Measurements from ENCODE around the gene MRPL4.
"Not testable (repeated sequence)": the region's sequence is repeated elsewhere in the genome, so short reads cannot be mapped to it uniquely, and the experiment has no call there.

Gene MRPL4

GRCh38 chr19:10230861-10231611, 21.0 kb upstream of the MRPL4 start, which contains the start of gene S1PR2:
TSS of gene S1PR2 (minus strand) at chr19:10231331. CDS start at chr19:10224905, 6,426 bp downstream.
- DNase-seq = peak; percentile 81

DNA sequence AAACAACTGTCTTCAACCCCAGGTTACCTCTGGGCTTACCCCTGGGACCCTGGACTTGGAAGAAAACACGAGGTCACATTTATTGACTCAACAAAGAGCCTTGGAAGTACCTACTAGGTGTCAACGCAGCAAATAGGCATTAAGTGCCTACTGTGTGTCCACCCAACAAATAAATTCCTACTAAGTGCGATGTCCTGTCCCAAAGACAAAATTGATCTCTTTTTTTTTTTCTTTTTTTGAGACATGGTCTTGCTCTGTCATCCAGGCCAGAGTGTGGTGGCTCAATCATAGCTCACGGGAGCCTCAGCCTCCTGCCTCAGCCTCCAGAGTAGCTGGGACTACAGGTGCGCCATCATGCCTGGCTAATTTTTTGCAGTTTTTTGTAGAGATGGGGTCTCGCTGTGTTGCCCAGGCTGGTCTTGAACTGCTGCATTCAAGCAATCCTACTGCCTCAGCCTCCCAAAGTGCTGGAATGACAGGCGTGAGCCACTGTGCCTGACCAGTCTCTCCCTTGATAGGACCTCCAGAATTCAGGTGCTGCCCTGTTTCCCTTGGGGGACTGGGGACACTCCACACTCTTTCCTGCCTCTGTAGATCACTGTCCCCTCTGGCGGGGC, 20.3 kb upstream of the MRPL4 start:
- DNase-seq = no peak

DNA sequence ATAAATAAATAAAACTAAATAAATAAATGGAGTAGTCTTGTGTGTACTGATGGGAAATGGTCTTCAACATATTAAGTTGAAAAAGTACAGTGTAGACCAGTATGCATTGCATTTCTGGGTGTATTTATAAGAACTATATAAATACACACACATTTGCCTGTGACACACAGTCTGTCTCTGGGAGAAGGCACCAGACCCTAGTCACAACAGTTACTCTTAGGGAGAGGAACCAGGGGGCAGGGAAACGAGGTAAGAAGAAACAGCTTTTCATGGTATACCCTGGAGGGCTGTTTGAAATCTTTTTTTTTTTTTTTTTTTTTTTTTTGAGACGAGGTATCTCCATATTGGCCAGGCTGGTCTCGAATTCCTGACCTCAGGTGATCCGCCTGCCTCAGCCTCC, 18.1 kb upstream of the MRPL4 start:
- DNase-seq = no peak

- no peak for DNase-seq
These were observed 17.0 kb upstream of the MRPL4 start for GRCh38 chr19:10235003-10235402.

DNA sequence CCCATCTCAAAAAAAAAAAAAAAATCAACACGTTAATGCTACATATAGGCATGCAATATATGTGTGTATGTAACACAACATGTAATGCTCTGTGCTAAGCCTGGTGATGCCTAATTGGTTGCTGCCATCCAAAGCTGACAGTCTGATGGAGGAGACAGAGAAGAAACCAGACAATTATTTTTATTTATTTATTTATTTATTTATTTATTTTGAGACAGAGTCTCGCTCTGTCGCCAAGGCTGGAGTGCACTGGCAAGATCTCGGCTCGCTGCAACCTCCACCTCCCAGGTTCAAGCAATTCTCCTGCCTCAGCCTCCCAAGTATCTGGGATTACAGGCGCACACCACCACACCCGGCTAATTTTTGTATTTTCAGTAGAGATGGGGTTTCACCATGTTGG, 16.6 kb upstream of the MRPL4 start:
- DNase-seq = not testable (repeated sequence)

GRCh38 chr19:10237702-10238101, 14.3 kb upstream of the MRPL4 start:
- peak; percentile 31 for DNase-seq

DNA sequence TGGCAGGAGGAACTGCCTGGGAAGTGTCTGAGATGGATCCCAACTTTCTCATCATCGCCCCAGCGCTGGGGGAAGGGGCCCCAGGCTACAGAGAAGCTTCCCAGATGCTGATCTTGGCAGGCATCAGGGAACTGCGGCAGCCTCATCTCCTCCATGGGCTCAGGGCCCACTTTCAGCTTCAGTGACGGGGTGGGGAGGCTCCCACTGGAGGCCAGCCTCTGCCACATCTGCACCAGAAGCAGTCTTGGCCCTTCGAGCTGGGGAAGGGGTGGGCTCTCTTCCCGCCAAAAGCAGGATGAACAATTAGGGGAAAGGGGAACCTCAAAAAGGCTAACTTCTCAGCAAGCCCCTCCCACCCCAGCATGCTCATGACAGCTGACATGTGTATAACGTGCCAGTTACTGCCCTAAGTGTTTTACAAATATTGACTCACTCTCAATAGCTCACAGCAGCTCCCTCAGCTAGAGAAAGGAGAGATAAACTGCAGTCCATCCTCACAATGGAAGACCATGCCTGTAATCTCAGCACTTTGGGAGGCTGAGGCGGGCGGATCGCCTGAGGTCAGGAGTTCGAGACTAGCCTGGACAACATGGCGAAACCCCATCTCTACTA, 13.7 kb upstream of the MRPL4 start:
- peak; percentile 90 for DNase-seq

DNA sequence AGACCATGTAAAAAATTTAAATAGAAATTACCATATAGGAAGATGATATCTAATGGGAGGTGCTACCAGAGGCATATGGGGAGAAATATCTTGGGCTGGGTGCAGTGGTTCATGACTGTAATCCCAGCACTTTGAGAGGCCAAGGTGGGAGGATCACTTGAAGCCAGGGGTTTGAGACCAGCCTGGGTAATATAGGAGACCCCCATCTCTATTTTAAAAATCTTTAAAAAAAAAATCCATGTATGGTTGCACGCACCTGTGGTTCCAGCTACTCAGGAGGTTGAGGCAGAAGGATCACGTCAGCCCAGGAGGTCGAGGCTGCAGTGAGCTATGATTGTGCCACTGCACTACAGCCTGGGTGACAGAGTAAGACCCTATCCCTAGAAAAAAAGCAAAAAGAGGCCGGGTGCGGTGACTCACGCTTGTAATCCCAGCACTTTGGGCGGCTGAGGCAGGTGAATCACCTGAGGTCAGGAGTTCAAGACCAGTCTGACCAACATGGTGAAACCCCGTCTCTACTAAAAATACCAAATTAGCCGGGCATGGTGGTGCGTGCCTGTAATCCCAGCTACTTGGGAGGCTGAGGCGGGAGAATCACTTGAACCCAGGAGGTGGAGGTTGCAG, 10.1 kb upstream of the MRPL4 start:
- not testable (repeated sequence) for DNase-seq

GRCh38 chr19:10243606-10244005, 8.4 kb upstream of the MRPL4 start:
- DNase-seq = no peak

DNA sequence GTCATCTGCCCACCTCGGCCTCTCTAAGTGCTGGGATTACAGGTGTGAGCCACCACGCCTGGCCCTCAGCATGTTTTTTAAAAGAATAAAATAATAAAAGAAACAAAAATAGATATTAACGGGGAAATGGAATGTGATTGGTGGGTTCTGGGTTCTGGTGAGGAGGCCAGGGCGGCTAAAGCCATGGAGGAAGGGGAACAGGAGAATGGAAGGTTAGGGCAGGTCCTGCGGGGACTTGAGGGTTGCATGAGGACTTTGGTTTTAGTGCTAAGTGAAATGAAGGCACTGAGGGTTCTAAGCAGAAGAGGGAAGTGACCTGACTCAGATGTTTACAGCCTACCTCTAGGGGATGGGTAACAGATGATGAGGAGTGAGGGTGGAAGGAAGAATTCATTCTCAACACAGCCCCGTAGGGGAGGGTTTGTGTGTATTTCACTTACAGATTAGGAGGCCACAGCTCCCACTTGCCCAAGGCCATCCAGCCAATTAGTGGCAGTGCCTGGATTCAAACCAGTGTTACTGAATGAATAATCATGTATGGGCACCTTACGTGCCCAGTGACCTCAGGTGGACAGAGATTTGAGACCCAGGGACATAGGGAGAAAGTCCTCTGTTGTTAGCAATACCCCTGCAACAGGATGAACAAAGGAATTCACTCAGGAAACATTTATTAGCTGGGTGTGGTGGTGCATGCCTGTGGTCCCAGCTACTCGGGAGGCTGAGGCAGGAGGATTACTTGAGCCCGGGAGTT, 6.7 kb upstream of the MRPL4 start:
- no peak for DNase-seq

- DNase-seq = no peak
These were observed 5.5 kb upstream of the MRPL4 start for GRCh38 chr19:10246511-10246910.

DNA sequence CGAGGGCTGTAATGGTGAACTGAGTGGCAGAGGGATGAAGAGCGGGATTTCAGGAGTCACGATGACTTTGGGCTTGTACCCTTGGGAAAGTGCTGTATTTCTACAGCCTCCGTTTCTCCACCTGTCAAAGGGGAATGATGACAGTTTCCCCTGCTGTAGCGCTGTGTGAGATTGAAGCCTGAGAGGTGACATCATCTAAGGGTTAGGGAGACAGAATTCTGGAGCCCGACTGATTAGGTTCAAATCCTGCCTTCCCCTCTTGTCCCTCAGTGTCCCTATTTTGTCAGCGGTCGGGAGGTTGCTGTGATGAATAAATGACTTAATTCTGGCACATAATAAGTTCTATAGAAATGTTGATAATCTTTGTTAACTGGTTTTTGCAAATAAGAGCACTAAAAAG, 693 bp downstream of the MRPL4 start:
- DNase-seq = no peak

- DNase-seq = no peak
These were observed 2.2 kb downstream of the MRPL4 start for GRCh38 chr19:10254244-10254643.

GRCh38 chr19:10255358-10255757, 3.3 kb downstream of the MRPL4 start:
- DNase-seq = no peak

GRCh38 chr19:10256551-10256950, 4.5 kb downstream of the MRPL4 start:
- no peak for DNase-seq

DNA sequence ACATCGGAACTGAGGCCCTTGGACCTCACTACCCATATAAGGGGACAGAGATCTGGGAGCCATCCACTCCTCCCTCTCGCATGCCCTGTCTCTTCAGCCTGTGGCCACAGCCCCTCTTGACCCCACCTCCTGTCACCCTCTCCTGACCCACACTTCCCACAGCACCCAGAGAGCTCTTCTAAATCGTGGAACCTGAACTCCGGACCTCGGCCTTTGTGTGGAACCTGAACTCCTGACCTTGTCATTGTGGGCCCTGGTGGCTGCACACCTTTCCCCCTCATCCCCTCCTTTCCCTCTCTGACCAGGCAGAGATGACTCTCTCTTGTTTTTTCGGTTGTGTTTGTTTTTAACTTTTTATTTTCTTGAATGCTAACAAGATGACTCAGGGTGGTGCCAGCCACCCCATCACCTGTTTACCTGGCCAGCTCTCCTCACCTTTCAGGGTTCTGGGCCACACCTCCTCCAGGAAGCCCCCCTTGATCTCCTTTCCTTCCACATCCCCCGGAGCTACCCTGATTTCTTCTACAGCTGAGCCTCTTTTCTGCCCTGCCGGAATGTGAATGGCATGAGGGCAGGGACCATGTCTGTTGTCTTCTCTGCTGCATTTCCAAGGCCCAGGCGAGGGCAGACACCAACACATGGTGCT, 5.1 kb downstream of the MRPL4 start:
- DNase-seq = no peak

- no peak for DNase-seq
These were observed 6.2 kb downstream of the MRPL4 start for GRCh38 chr19:10258080-10258710.

DNA sequence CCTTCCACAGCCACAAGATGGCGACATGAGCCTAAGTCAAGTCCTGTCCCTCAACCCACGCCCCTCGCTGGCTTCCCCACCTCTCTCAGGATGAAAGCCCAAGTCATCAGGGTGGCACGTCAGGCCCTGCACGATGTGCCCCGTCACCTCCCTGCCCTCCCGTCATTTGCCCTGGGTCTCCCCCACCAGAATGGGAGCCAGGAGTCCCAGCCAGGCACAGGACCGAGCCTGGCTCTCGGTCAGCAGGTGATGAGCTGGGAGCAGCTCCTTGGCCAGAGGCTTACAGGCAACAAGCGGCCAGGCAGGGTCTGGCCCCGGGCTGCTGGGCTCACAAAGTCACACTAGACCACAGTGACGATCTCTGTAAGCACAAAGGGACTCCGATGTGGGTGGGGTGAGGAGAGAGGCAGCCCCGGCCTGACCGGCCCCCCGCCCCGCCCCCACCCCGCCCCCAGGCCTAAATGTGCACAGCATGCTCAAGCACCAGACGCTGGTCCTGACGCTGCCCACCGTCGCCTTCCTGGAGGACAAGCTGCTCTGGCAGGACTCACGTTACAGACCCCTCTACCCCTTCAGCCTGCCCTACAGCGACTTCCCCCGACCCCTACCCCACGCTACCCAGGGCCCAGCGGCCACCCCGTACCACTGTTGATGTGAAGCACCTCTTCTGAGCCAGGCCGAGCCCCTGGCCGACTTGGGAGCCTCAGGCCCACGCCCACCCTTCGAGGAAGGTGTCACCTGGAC, 7.3 kb downstream of the MRPL4 start:
- DNase-seq = peak; percentile 80

- no peak for DNase-seq
These were observed 8.1 kb downstream of the MRPL4 start for GRCh38 chr19:10260141-10260584.

GRCh38 chr19:10262771-10263170, 10.8 kb downstream of the MRPL4 start:
- peak; percentile 53 for DNase-seq

- DNase-seq = no peak
These were observed 14.7 kb downstream of the MRPL4 start for GRCh38 chr19:10266706-10267105.

Measured in fibroblast of skin of right biceps (primary cell).